HEK293 (cell line): ENCODE data around the gene ACSL3.

Experiments used
- CTCF ChIA-PET: fragments of 350-600 bp; formaldehyde crosslinking; extraction: SDS; loops from one replicate; lab custom pipeline; 2021; ENCODE audit warnings: antibody characterized with exemption; lab: Yijun Ruan, JAX
- POLR2A ChIA-PET: fragments of 300-600 bp; formaldehyde crosslinking; extraction: SDS; loops from one replicate; lab custom pipeline; 2020; ENCODE audit warnings: antibody characterized with exemption, inconsistent platforms; lab: Yijun Ruan, JAX
- H3K27ac ChIP-seq: fragments of 200-500 bp; sonication (Bioruptor generic); 2 replicates; pipeline ENCODE4 v1.5.1; 2014; ENCODE audit warnings: low read depth, low read length, control low read depth, inconsistent platforms; ENCODE audit errors: extremely low read depth
- H3K36me3 ChIP-seq, 2 experiments: fragments of 200-500 bp in 1 of 2; sonication (Bioruptor generic) in 1 of 2; 1 replicate in 1 of 2; 2 replicates in 1 of 2; pipeline ENCODE4 v1.5.1; 2014 to 2017; ENCODE audit warnings: inconsistent platforms in 2 of 2, low read length in 2 of 2; ENCODE audit not compliant: control insufficient read depth in 2 of 2, insufficient read depth in 1 of 2
- H3K4me1 ChIP-seq: fragments of 200-500 bp; sonication (Bioruptor generic); 2 replicates; pipeline ENCODE4 v1.5.1; 2014; ENCODE audit warnings: mild to moderate bottlenecking, low read length, inconsistent platforms; ENCODE audit not compliant: control insufficient read depth, insufficient read depth
- H3K4me3 ChIP-seq: 2 replicates; pipeline ENCODE4 v1.5.1; 2011; ENCODE audit warnings: low read depth, mild to moderate bottlenecking, control low read depth, low read length, moderate library complexity
- H3K9me3 ChIP-seq: fragments of 200-500 bp; sonication (Bioruptor generic); 2 replicates; pipeline ENCODE4 v1.5.1; 2014; ENCODE audit warnings: low read depth, low read length, inconsistent platforms; ENCODE audit not compliant: control insufficient read depth, insufficient read depth
- GFI1B ChIP-seq: fragments of 450-650 bp; formaldehyde crosslinking; IDR thresholded peaks from 2 replicates; pipeline ENCODE4 v1.5.1; 2016; ENCODE audit warnings: missing biosample characterization, missing genetic modification characterization
- MYNN ChIP-seq: fragments of 450-650 bp; formaldehyde crosslinking; IDR thresholded peaks from 2 replicates; pipeline ENCODE4 v1.5.1; 2016; ENCODE audit warnings: missing biosample characterization, missing genetic modification characterization, borderline replicate concordance
- OSR2 ChIP-seq: fragments of 450-650 bp; formaldehyde crosslinking; IDR thresholded peaks from 2 replicates; pipeline ENCODE4 v1.5.1; 2016; ENCODE audit warnings: missing biosample characterization, missing genetic modification characterization
- WT1 ChIP-seq: fragments of 450-650 bp; formaldehyde crosslinking; IDR thresholded peaks from 2 replicates; pipeline ENCODE4 v1.5.1; 2016; ENCODE audit warnings: missing biosample characterization, missing genetic modification characterization
- ZBTB1 ChIP-seq: fragments of 450-650 bp; formaldehyde crosslinking; IDR thresholded peaks from 2 replicates; pipeline ENCODE4 v1.5.1; 2016; ENCODE audit warnings: missing biosample characterization, missing genetic modification characterization
- ZBTB17 ChIP-seq: fragments of 450-650 bp; formaldehyde crosslinking; IDR thresholded peaks from 2 replicates; pipeline ENCODE4 v1.5.1; 2016; ENCODE audit warnings: missing biosample characterization, missing genetic modification characterization
- ZBTB20 ChIP-seq: fragments of 450-650 bp; formaldehyde crosslinking; IDR thresholded peaks from 2 replicates; pipeline ENCODE4 v1.5.1; 2016; ENCODE audit warnings: missing biosample characterization, missing genetic modification characterization
- ZBTB26 ChIP-seq: fragments of 450-650 bp; formaldehyde crosslinking; optimal IDR thresholded peaks from 2 replicates; pipeline ENCODE3; 2016; ENCODE audit warnings: missing biosample characterization, mild to moderate bottlenecking, missing genetic modification characterization
- ZIC2 ChIP-seq: fragments of 450-650 bp; formaldehyde crosslinking; IDR thresholded peaks from 2 replicates; pipeline ENCODE4 v1.5.1; 2016; ENCODE audit warnings: missing biosample characterization, missing genetic modification characterization
- ZNF16 ChIP-seq: fragments of 450-650 bp; formaldehyde crosslinking; IDR thresholded peaks from 2 replicates; pipeline ENCODE4 v1.5.1; 2016; ENCODE audit warnings: low read depth, missing biosample characterization, missing genetic modification characterization
- ZNF169 ChIP-seq: fragments of 450-650 bp; formaldehyde crosslinking; IDR thresholded peaks from 2 replicates; pipeline ENCODE4 v1.5.1; 2016; ENCODE audit warnings: missing biosample characterization, missing genetic modification characterization
- ZNF184 ChIP-seq: fragments of 450-650 bp; IDR thresholded peaks from 2 replicates; pipeline ENCODE4 v1.5.1; 2018; ENCODE audit warnings: missing biosample characterization, mild to moderate bottlenecking, missing genetic modification characterization
- ZNF341 ChIP-seq: fragments of 450-650 bp; formaldehyde crosslinking; IDR thresholded peaks from 2 replicates; pipeline ENCODE4; 2016; ENCODE audit warnings: low read depth, missing biosample characterization, missing genetic modification characterization
- ZNF416 ChIP-seq: fragments of 450-650 bp; formaldehyde crosslinking; IDR thresholded peaks from 2 replicates; pipeline ENCODE4 v1.5.1; 2016; ENCODE audit warnings: missing biosample characterization, missing genetic modification characterization
- ZNF558 ChIP-seq: fragments of 450-650 bp; formaldehyde crosslinking; IDR thresholded peaks from 2 replicates; pipeline ENCODE4 v1.5.1; 2016; ENCODE audit warnings: missing biosample characterization, missing genetic modification characterization
- ZNF580 ChIP-seq: fragments of 450-650 bp; formaldehyde crosslinking; IDR thresholded peaks from 2 replicates; pipeline ENCODE4 v1.5.1; 2016; ENCODE audit warnings: missing biosample characterization, missing genetic modification characterization
- ZNF692 ChIP-seq: fragments of 450-650 bp; formaldehyde crosslinking; IDR thresholded peaks from 2 replicates; pipeline ENCODE4 v1.5.1; 2016; ENCODE audit warnings: missing biosample characterization, missing genetic modification characterization
- ZNF704 ChIP-seq: fragments of 450-650 bp; formaldehyde crosslinking; IDR thresholded peaks from 2 replicates; pipeline ENCODE4 v1.5.1; 2016; ENCODE audit warnings: missing biosample characterization, missing genetic modification characterization
- ZNF76 ChIP-seq: fragments of 450-650 bp; formaldehyde crosslinking; IDR thresholded peaks from 2 replicates; pipeline ENCODE4; 2016; ENCODE audit warnings: low read depth, missing biosample characterization, missing genetic modification characterization, borderline replicate concordance
- TF ChIP-seq, protein P1 (sequence below): fragments of 450-650 bp; formaldehyde crosslinking; IDR thresholded peaks from 2 replicates; pipeline ENCODE4 v1.5.1; 2016; ENCODE audit warnings: missing biosample characterization, missing genetic modification characterization
- TF ChIP-seq, protein P2 (sequence below): fragments of 450-650 bp; formaldehyde crosslinking; IDR thresholded peaks from 2 replicates; pipeline ENCODE4 v1.5.0; 2017; ENCODE audit warnings: missing biosample characterization, missing genetic modification characterization, borderline replicate concordance
- TF ChIP-seq, protein P3 (sequence below): fragments of 450-650 bp; formaldehyde crosslinking; IDR thresholded peaks from 2 replicates; pipeline ENCODE4 v1.5.1; 2016; ENCODE audit warnings: missing biosample characterization, missing genetic modification characterization
- TF ChIP-seq, protein P4 (sequence below): fragments of 450-650 bp; formaldehyde crosslinking; IDR thresholded peaks from 2 replicates; pipeline ENCODE4; 2016; ENCODE audit warnings: missing biosample characterization, missing genetic modification characterization

The ACSL3 gene

GRCh38 chr2:222884114-222884771 lies 23.4 kb downstream of the ACSL3 start:
- Histone ChIP-seq H3K4me1 (peaks cover 18% of the 10 kb centered on the region), H3K27ac (peak overlapping the region; percentile 18; the same call in 1 of the 2 replicates), H3K36me3 (no peaks in the 10 kb centered on the region), H3K9me3 (no peaks in the 10 kb centered on the region), H3K4me3 (no peak overlapping the region)
- CTCF ChIA-PET: interaction anchor here (0.8 to 1.7 kb wide), 4 partner anchors 18 to 192 kb away, joined by 3 to 4 read pairs (median 4); no protein-coding TSS in a partner anchor
- POLR2A ChIA-PET: no interaction called here
- TF ChIP-seq ZNF558 (no peak), ZNF692 (tag by site-specific recombination) (no peak), ZNF184 (tag by site-specific recombination) (no peak), ZNF704 (tag by site-specific recombination) (no peak), MYNN (tag by site-specific recombination) (peak; percentile 84), ZNF16 (tag by site-specific recombination) (no peak), ZNF76 (tag by site-specific recombination) (no peak), ZNF169 (no peak), WT1 (peak; percentile 54), ZNF416 (tag by site-specific recombination) (no peak), ZBTB17 (tag by site-specific recombination) (no peak), ZBTB20 (tag by site-specific recombination) (no peak), OSR2 (tag by site-specific recombination) (peak; percentile 75), ZNF341 (tag by site-specific recombination) (no peak), GFI1B (tag by site-specific recombination) (no peak), ZIC2 (tag by site-specific recombination) (no peak), ZBTB1 (tag by site-specific recombination) (no peak), ZNF580 (no peak), ZBTB26 (tag by site-specific recombination) (no peak)
- TF ChIP-seq, protein P1, sequence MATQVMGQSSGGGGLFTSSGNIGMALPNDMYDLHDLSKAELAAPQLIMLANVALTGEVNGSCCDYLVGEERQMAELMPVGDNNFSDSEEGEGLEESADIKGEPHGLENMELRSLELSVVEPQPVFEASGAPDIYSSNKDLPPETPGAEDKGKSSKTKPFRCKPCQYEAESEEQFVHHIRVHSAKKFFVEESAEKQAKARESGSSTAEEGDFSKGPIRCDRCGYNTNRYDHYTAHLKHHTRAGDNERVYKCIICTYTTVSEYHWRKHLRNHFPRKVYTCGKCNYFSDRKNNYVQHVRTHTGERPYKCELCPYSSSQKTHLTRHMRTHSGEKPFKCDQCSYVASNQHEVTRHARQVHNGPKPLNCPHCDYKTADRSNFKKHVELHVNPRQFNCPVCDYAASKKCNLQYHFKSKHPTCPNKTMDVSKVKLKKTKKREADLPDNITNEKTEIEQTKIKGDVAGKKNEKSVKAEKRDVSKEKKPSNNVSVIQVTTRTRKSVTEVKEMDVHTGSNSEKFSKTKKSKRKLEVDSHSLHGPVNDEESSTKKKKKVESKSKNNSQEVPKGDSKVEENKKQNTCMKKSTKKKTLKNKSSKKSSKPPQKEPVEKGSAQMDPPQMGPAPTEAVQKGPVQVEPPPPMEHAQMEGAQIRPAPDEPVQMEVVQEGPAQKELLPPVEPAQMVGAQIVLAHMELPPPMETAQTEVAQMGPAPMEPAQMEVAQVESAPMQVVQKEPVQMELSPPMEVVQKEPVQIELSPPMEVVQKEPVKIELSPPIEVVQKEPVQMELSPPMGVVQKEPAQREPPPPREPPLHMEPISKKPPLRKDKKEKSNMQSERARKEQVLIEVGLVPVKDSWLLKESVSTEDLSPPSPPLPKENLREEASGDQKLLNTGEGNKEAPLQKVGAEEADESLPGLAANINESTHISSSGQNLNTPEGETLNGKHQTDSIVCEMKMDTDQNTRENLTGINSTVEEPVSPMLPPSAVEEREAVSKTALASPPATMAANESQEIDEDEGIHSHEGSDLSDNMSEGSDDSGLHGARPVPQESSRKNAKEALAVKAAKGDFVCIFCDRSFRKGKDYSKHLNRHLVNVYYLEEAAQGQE (tag by site-specific recombination): no peak
- TF ChIP-seq, protein P2, sequence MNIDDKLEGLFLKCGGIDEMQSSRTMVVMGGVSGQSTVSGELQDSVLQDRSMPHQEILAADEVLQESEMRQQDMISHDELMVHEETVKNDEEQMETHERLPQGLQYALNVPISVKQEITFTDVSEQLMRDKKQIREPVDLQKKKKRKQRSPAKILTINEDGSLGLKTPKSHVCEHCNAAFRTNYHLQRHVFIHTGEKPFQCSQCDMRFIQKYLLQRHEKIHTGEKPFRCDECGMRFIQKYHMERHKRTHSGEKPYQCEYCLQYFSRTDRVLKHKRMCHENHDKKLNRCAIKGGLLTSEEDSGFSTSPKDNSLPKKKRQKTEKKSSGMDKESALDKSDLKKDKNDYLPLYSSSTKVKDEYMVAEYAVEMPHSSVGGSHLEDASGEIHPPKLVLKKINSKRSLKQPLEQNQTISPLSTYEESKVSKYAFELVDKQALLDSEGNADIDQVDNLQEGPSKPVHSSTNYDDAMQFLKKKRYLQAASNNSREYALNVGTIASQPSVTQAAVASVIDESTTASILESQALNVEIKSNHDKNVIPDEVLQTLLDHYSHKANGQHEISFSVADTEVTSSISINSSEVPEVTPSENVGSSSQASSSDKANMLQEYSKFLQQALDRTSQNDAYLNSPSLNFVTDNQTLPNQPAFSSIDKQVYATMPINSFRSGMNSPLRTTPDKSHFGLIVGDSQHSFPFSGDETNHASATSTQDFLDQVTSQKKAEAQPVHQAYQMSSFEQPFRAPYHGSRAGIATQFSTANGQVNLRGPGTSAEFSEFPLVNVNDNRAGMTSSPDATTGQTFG (tag by site-specific recombination): no peak
- TF ChIP-seq, protein P3, sequence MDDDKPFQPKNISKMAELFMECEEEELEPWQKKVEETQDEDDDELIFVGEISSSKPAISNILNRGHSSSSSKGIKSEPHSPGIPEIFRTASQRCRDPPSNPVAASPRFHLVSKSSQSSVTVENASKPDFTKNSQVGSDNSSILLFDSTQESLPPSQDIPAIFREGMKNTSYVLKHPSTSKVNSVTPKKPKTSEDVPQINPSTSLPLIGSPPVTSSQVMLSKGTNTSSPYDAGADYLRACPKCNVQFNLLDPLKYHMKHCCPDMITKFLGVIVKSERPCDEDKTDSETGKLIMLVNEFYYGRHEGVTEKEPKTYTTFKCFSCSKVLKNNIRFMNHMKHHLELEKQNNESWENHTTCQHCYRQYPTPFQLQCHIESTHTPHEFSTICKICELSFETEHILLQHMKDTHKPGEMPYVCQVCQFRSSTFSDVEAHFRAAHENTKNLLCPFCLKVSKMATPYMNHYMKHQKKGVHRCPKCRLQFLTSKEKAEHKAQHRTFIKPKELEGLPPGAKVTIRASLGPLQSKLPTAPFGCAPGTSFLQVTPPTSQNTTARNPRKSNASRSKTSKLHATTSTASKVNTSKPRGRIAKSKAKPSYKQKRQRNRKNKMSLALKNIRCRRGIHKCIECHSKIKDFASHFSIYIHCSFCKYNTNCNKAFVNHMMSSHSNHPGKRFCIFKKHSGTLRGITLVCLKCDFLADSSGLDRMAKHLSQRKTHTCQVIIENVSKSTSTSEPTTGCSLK: no peak
- TF ChIP-seq, protein P4, sequence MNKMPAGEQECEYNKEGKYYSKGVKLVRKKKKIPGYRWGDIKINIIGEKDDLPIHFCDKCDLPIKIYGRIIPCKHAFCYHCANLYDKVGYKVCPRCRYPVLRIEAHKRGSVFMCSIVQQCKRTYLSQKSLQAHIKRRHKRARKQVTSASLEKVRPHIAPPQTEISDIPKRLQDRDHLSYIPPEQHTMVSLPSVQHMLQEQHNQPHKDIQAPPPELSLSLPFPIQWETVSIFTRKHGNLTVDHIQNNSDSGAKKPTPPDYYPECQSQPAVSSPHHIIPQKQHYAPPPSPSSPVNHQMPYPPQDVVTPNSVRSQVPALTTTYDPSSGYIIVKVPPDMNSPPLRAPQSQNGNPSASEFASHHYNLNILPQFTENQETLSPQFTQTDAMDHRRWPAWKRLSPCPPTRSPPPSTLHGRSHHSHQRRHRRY (tag by site-specific recombination): no peak
